Esophagus muscularis mucosa (tissue), 3 donors: Measurements from ENCODE around the gene MBD6.

Experiments used
- CTCF ChIP-seq, 3 experiments: fragments of 200-600 bp in 2 of 3; fragments of 450-650 bp in 1 of 3; sonication (generic) in 2 of 3; IDR thresholded peaks; one replicate each; pipeline ENCODE4 v1.5.1; 2017 to 2019; ENCODE audit warnings: antibody characterized with exemption in 3 of 3, mild to moderate bottlenecking in 2 of 3, moderate library complexity in 1 of 3
- POLR2AphosphoS5 ChIP-seq, 2 donors: sonication (generic); formaldehyde crosslinking; IDR thresholded peaks; one replicate each; pipeline ENCODE4 v1.6.1; 2017; ENCODE audit warnings: antibody characterized with exemption in 2 of 2

DNA sequence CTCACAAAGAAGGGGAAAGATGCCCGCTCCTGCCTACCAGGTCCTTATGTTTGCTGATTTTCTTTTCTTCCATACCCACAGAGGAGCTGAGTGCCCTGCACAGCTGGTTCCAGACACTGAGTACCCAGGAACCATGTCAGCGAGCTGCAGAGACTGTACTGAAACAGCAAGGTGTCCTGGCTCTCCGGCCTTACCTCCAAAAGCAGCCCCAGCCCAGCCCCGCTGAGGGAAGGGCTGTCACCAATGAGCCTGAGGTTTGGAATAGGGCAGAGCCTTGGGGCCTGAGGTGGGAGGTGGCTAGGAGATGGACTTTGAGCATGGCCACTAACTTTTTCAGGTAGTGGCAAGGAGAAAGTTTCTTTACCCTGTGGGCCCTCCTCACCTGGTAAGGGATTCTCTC is 32.5 kb upstream of the MBD6 start:
- TF ChIP-seq POLR2AphosphoS5 (IDR thresholded peaks at IDR 0.05), result no peak
- no peak for TF ChIP-seq CTCF (IDR thresholded peaks at IDR 0.05)
